Thoracic aorta (tissue), 2 donors: Measurements from ENCODE around the gene PRKAG1. TPM values are rescaled to one million over a fixed set of nuclear protein-coding genes. Genes with fewer than 3 reads are reported as not detected.
A peak's percentile ranks its signal among the peaks of the same experiment; 100 is the strongest.

Experiments
- ATAC-seq: fragments of 150-250 bp; one replicate; pipeline ENCODE4 v1.8.0; 2017; ENCODE audit warnings: low read depth; ENCODE audit not compliant: insufficient number of reproducible peaks, low FRiP score
- DNase-seq: peaks from one replicate; pipeline ENCODE4 v3.0.0-alpha.2; 2020; ENCODE audit warnings: low spot score
- H3K27ac ChIP-seq, 2 donors: fragments of 200-600 bp; sonication (generic); 1 replicate in 1 of 2; 2 replicates in 1 of 2; pipeline ENCODE4 v1.5.1; 2016; ENCODE audit warnings: mild to moderate bottlenecking in 2 of 2, moderate library complexity in 2 of 2
- H3K27me3 ChIP-seq: fragments of 200-600 bp; sonication (generic); replicated peaks from 2 replicates; pipeline ENCODE4 v1.6.0; 2016; ENCODE audit warnings: mild to moderate bottlenecking; ENCODE audit not compliant: insufficient read depth
- H3K36me3 ChIP-seq: fragments of 200-600 bp; sonication (generic); one replicate; pipeline ENCODE4 v1.5.1; 2016
- H3K4me1 ChIP-seq, 2 donors: fragments of 200-600 bp; sonication (generic); 1 replicate in 1 of 2; 2 replicates in 1 of 2; pipeline versions ENCODE4 v1.5.1 to v1.6.0; 2016; ENCODE audit warnings: low read depth in 2 of 2, mild to moderate bottlenecking in 1 of 2; ENCODE audit not compliant: control insufficient read depth in 1 of 2
- H3K4me3 ChIP-seq: fragments of 200-600 bp; sonication (generic); 2 replicates; pipeline ENCODE4 v1.5.1; 2016; ENCODE audit warnings: mild to moderate bottlenecking
- H3K9me3 ChIP-seq: fragments of 200-600 bp; sonication (generic); 2 replicates; pipeline ENCODE4 v1.5.1; 2016
- CTCF ChIP-seq: fragments of 200-600 bp; sonication (generic); IDR thresholded peaks from one replicate; pipeline ENCODE4 v1.5.1; 2019; ENCODE audit warnings: antibody characterized with exemption
- total RNA-seq, 2 donors: library from RNA; depleted of rRNA; stranded (reverse); fragments of >200 nt; gene quantifications; one replicate each; pipeline versions ENCODE4 v1.1.0 to v1.2.3, GENCODE V29; 2016

PRKAG1 gene
- total RNA-seq, 2 donors from 2014 or later, result 53.2 to 68.1 TPM

DNA sequence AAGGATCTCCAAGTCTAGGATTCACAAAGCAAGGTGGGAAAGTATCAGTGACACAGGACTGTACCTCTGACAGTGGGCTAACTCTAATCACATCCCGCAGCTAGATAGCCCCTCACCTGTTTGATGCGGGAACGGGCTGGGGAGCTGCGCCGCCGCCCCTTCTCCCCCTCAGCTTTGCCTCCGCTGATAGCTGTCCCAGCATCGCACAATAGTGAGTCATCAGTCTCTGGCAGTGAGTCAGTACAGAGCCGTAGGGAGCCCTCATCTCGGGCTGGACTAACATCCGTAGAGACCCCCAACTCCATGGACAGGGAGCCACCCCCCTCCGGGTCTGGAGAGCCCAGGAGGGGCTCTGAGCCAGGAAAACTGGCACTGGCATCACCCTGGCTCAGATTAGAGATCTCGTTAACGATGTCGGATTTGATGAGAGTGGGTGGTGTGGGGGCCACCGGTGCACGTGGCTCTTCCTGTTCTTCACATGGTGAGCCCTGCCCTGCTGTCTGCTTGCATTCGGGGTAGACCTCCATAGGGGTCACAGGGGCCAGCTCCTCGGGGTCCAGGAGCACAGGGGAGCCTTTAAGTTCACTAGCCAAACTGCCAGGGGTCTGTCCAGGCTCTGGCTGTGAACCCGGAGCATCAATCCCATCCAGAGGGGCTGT lies 31.1 kb upstream of the PRKAG1 start:
- Histone ChIP-seq H3K27ac (no peak overlapping the region), H3K4me3 (no peak overlapping the region), H3K27me3 (no peaks in the 10 kb centered on the region), H3K9me3 (no peaks in the 10 kb centered on the region), H3K36me3 (peaks cover 90% of the 10 kb centered on the region), H3K4me1 (peaks cover 0 to 2% of the 10 kb centered on the region in 2 donors)
- no peak for TF ChIP-seq CTCF
- ATAC-seq (no peak), DNase-seq (no peak)

GRCh38 chr12:49048953-49049352 lies 30.4 kb upstream of the PRKAG1 start:
- no peak for ATAC-seq
- no peak for DNase-seq
- no peaks in the 10 kb centered on the region for H3K27me3 ChIP-seq
- no peaks in the 10 kb centered on the region for H3K9me3 ChIP-seq
- no peaks in the 10 kb centered on the region for H3K4me1 ChIP-seq
- TF ChIP-seq CTCF, result no peak
- no peak overlapping the region for H3K4me3 ChIP-seq
- H3K36me3 ChIP-seq, result peaks cover 97% of the 10 kb centered on the region
- H3K27ac ChIP-seq, result no peak overlapping the region

DNA sequence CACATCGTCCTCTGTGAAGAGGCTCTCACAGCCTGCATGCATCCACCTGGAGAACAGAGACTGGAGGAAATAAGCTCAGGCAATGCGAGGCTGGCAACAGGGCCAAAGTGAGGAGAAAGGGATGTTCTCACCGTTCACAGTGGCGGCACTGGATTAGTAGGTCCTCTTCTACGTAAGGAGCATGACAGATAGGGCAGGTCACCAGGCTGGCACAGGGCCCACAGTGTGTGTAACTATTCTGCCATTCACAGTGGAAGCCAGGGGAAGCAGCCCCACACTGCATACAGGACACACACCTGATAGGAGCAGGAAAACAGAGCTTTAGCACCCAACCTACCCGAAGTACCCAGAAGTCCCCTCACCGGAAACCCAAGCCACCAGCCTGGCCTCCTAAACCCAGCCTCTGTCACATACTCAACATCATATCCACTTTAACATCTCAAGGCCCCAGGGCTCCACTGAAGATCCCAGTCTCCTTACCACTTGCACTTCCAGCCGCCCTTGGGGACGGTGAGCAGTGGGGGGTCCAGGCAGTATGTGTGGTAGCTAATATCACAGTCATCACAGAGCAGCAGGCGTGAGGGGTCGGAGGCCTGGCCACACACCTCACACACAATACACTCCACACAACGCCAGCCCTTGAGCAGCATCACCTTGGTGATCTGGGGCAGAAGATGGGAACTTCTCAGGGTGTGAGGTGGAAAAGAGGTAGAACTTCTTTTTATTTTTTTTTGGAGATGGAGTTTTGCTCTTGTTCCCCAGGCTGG lies 27.7 kb upstream of the PRKAG1 start:
- peaks cover 96% of the 10 kb centered on the region for H3K36me3 ChIP-seq

DNA sequence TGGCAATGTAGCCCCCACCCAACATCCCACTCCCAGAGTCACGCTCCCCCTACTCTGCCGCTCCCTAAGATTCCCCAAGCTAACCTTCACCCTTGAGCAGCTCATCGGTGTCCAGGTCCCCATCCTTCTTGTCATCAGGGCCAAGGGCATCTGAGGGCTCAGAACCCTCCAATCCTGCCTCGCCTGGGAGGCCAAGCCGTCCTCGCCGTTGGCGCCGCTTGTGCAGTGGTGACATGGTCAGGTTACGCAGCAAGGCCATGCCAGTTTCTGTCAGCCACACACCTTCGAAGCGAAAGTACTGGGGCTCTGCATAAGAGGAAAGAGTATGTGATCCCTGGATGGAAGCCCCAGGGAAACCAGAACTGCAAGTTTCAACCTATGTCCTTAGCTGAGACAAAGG lies 26.1 kb upstream of the PRKAG1 start:
- Histone ChIP-seq H3K4me1 (no peaks in the 10 kb centered on the region), H3K4me3 (no peak overlapping the region), H3K9me3 (no peaks in the 10 kb centered on the region), H3K27me3 (no peaks in the 10 kb centered on the region), H3K27ac (no peak overlapping the region), H3K36me3 (peaks cover 95% of the 10 kb centered on the region)
- ATAC-seq, result no peak
- no peak for DNase-seq
- TF ChIP-seq CTCF, result no peak

More for the DNA sequence above, 27.7 kb upstream of the PRKAG1 start:
- TF ChIP-seq CTCF, result no peak
- Histone ChIP-seq H3K4me1 (no peaks in the 10 kb centered on the region), H3K4me3 (no peak overlapping the region), H3K27me3 (no peaks in the 10 kb centered on the region), H3K27ac (no peak overlapping the region), H3K9me3 (no peaks in the 10 kb centered on the region)
- ATAC-seq (no peak), DNase-seq (no peak)

GRCh38 chr12:49043856-49044258 lies 25.3 kb upstream of the PRKAG1 start:
- no peak overlapping the region for H3K4me3 ChIP-seq
- DNase-seq (no peak), ATAC-seq (no peak)
- no peak overlapping the region for H3K27ac ChIP-seq
- H3K4me1 ChIP-seq, result no peaks in the 10 kb centered on the region
- H3K36me3 ChIP-seq, result peaks cover 95% of the 10 kb centered on the region
- TF ChIP-seq CTCF, result peak; percentile 49
- no peaks in the 10 kb centered on the region for H3K27me3 ChIP-seq
- H3K9me3 ChIP-seq, result no peaks in the 10 kb centered on the region
